B cell (primary cell): Measurements from ENCODE around the gene CCDC191. TPM values are rescaled to one million over a fixed set of nuclear protein-coding genes. Genes with fewer than 3 reads are reported as not detected.

Experiments
- ATAC-seq: fragments of 200-7000 bp; cut with Tn5 transposase; one replicate; pipeline ENCODE4 v1.10.0; 2021; ENCODE audit warnings: low read depth, mild to moderate bottlenecking, moderate number of reproducible peaks, moderate library complexity
- CTCF ChIA-PET: fragments of 350-600 bp; sonication (Branson Sonifier 250); formaldehyde crosslinking; loops from one replicate; lab custom pipeline; 2021; ENCODE audit warnings: antibody characterized with exemption, inconsistent platforms; lab: Charles Lee
- POLR2A ChIA-PET: fragments of 350-600 bp; sonication (Branson Sonifier 250); formaldehyde crosslinking; loops from one replicate; lab custom pipeline; 2021; ENCODE audit warnings: antibody characterized with exemption; lab: Charles Lee
- DNase-seq: peaks from one replicate; pipeline ENCODE4 v3.0.0; 2013
- H2AFZ ChIP-seq: 2 replicates; pipeline ENCODE4 v1.6.1; 2012; ENCODE audit warnings: mild to moderate bottlenecking, low read depth, low read length; ENCODE audit not compliant: insufficient read depth, poor library complexity, severe bottlenecking
- H3K27ac ChIP-seq, 2 donors: 1 replicate in 1 of 2; 2 replicates in 1 of 2; pipeline ENCODE4 v1.5.1; 2012 to 2013; ENCODE audit warnings: low read length in 2 of 2, mild to moderate bottlenecking in 2 of 2, moderate library complexity in 1 of 2
- H3K27me3 ChIP-seq, 4 experiments: fragments of 200-600 bp in 1 of 4; sonication (generic) in 1 of 4; replicated peaks in 1 of 4; 1 replicate in 2 of 4; 2 replicates in 2 of 4; pipeline versions ENCODE4 v1.6.1 to v1.7.0; 2013 to 2016; ENCODE audit warnings: low read length in 3 of 4, mild to moderate bottlenecking in 2 of 4, mixed read lengths in 1 of 4, moderate library complexity in 1 of 4; ENCODE audit not compliant: insufficient read depth in 4 of 4, control insufficient read depth in 3 of 4; ENCODE audit errors: control extremely low read depth in 1 of 4
- H3K36me3 ChIP-seq, 2 experiments: replicated peaks in 1 of 2; 1 replicate in 1 of 2; 2 replicates in 1 of 2; pipeline versions ENCODE4 v1.6.1 to v1.7.1; 2013; ENCODE audit warnings: low read length in 1 of 2; ENCODE audit not compliant: insufficient read depth in 2 of 2, control insufficient read depth in 1 of 2; ENCODE audit errors: control extremely low read depth in 1 of 2, extremely low read depth in 1 of 2
- H3K4me1 ChIP-seq, 2 donors: fragments of 200-600 bp in 1 of 2; sonication (generic) in 1 of 2; 1 replicate in 1 of 2; 2 replicates in 1 of 2; pipeline versions ENCODE4 v1.5.1 to v1.6.1; 2013 to 2017; ENCODE audit warnings: low read length in 2 of 2; ENCODE audit not compliant: control insufficient read depth in 2 of 2, insufficient read depth in 2 of 2
- H3K4me2 ChIP-seq: replicated peaks from 2 replicates; pipeline ENCODE3; 2012; ENCODE audit warnings: mild to moderate bottlenecking, low read depth, low read length; ENCODE audit not compliant: poor library complexity, severe bottlenecking
- H3K4me3 ChIP-seq, 5 experiments: fragments of 200-600 bp in 1 of 5; sonication (generic) in 1 of 5; 1 replicate in 3 of 5; 2 replicates in 2 of 5; pipeline versions ENCODE4 v1.5.1 to v1.7.0; 2011 to 2016; ENCODE audit warnings: low read length in 4 of 5, mild to moderate bottlenecking in 4 of 5, low read depth in 2 of 5, control low read depth in 1 of 5, moderate library complexity in 1 of 5; ENCODE audit not compliant: insufficient read depth in 1 of 5; ENCODE audit errors: control extremely low read depth in 1 of 5, extremely low read depth in 1 of 5
- H3K79me2 ChIP-seq: fragments of 200-600 bp; sonication (generic); one replicate; pipeline ENCODE4 v1.6.0; 2016; ENCODE audit warnings: low read length; ENCODE audit not compliant: control insufficient read depth, insufficient read depth
- H3K9ac ChIP-seq: fragments of 200-600 bp; sonication (generic); 2 replicates; pipeline ENCODE4 v1.6.1; 2017; ENCODE audit warnings: mild to moderate bottlenecking, low read length, moderate library complexity
- H3K9me3 ChIP-seq, 3 donors: one replicate each; pipeline versions ENCODE4 v1.6.1 to v1.7.1; 2013; ENCODE audit warnings: low read length in 2 of 3; ENCODE audit not compliant: control insufficient read depth in 2 of 3, insufficient read depth in 1 of 3; ENCODE audit errors: control extremely low read depth in 1 of 3
- H4K20me1 ChIP-seq: 2 replicates; pipeline ENCODE4 v1.6.0; 2012; ENCODE audit warnings: mild to moderate bottlenecking, low read length; ENCODE audit not compliant: insufficient read depth, control insufficient read depth, poor library complexity, severe bottlenecking
- H3K27ac Mint-ChIP-seq: one replicate; pipeline ENCODE4 v1.8.0; 2021; ENCODE audit warnings: mixed read lengths
- H3K27me3 Mint-ChIP-seq: one replicate; pipeline ENCODE4 v1.8.0; 2021; ENCODE audit warnings: mixed read lengths
- H3K4me1 Mint-ChIP-seq: one replicate; pipeline ENCODE4 v1.8.0; 2021; ENCODE audit warnings: mixed read lengths
- H3K4me3 Mint-ChIP-seq: one replicate; pipeline ENCODE4 v1.8.0; 2021; ENCODE audit warnings: mixed read lengths
- H3K9me3 Mint-ChIP-seq: one replicate; pipeline ENCODE4 v1.8.0; 2022; ENCODE audit warnings: mixed read lengths; ENCODE audit not compliant: insufficient read depth
- EZH2 ChIP-seq: IDR thresholded peaks from 2 replicates; pipeline ENCODE4 v1.6.1; 2012; ENCODE audit warnings: borderline replicate concordance, low read depth, mild to moderate bottlenecking, moderate library complexity, low read length; ENCODE audit not compliant: insufficient read depth, poor library complexity, severe bottlenecking
- WGBS: methylation state at CpG from one replicate; pipeline ENCODE4 v1.1.5; 2013; ENCODE audit warnings: missing lambda C conversion rate; ENCODE audit not compliant: insufficient coverage; 5-methylcytosine and 5-hydroxymethylcytosine counted together
- intact Hi-C: fragments of 100-400 bp; cut with micrococcal nuclease; formaldehyde crosslinking; loops from one replicate; pipeline ENCODE4 v1.10.0; 2022
- polyA plus RNA-seq: library from polyadenylated mRNA; depleted of rRNA; stranded (reverse); fragments of >200 nt; gene quantifications from 2 replicates; pipeline ENCODE4 v1.2.3, GENCODE V29; 2012
- total RNA-seq, 2 donors: library from RNA; stranded (reverse); fragments of 120-200 nt in 1 of 2; gene quantifications; 1 replicate in 1 of 2; 2 replicates in 1 of 2; pipeline versions ENCODE4 v1.2.3 to v1.2.4, GENCODE V29; 2013 to 2022
- TF ChIP-seq, protein P1 (sequence below): fragments of 200-600 bp; IDR thresholded peaks from one replicate; pipeline ENCODE4 v1.8.0; 2022; ENCODE audit warnings: antibody characterized with exemption, mild to moderate bottlenecking

Gene CCDC191
- total and polyA plus RNA-seq, 2 donors (not counting 1 experiment from before 2014, with no cell fraction given), result 26.7 to 47.9 TPM

DNA sequence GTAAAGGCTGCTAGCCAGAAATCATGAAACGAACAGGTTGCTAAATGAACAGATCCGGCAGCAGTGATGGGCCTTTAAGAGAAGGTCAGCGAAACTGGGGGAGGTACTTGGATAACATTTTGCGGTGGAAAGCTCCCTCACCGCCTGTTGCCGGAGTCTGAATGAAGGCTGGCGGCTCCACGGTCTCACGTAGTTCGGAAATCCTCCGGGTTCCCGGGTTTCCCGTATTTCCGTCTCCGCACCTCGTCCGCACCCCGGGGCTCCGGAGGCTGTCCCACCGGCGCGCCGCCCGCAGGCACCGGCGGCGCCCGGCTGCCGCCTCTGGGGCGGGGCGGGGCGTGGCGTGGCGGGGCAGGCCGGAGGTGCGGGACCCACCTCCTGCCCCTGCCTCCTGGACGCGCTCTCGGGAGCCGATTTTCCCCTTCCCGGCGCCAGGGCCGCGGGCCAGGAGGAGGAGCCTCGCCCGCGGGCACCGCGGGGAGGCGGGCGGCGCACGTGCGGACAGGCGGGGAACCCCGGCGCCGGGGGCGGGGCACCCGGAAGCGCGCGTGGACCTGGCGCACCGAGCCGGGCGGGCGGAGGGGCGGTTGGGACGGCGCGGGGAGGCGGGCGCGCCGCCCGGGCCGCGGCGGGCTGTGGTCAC is 108.8 kb downstream of the CCDC191 start, which contains the start of gene ZDHHC23:
ZDHHC23 (plus strand) TSS at position 642 of the 643 bp plus-strand sequence. CDS start 790 bp downstream, outside the sequence.
- Mint-ChIP-seq H3K4me3 (peak within 1 kb of the TSS; percentile 87), H3K9me3 (no peaks in the 10 kb centered on the region), H3K27me3 (no peaks in the 10 kb centered on the region), H3K4me1 (peaks cover 18% of the 10 kb centered on the region), H3K27ac (peak within 1 kb of the TSS; percentile 89)
- Histone ChIP-seq H3K79me2 (no peaks in the 10 kb centered on the region), H3K4me3 (peak within 1 kb of the TSS; percentile 47 to 89 (median 84)), H3K4me2 (peak within 1 kb of the TSS; percentile 93), H3K9me3 (no peaks in the 10 kb centered on the region), H4K20me1 (no peaks in the 10 kb centered on the region), H3K27me3 (no peaks in the 10 kb centered on the region), H2AFZ (peak within 1 kb of the TSS; percentile 88), H3K36me3 (peaks cover 2 to 5% of the 10 kb centered on the region in 2 experiments), H3K9ac (peak within 1 kb of the TSS; percentile 79), H3K27ac (peak within 1 kb of the TSS; percentile 48 to 74), H3K4me1 (peaks cover 12 to 14% of the 10 kb centered on the region in 2 donors)
- ChIA-PET CTCF (no interaction called here), POLR2A (interaction anchor here (0.6 to 0.9 kb wide), 2 partner anchors 58 to 201 kb away, joined by 3 read pairs; partner anchors contain the start of gene ATP6V1A)
- DNase-seq (peak; percentile 88), ATAC-seq (peak; percentile 84)
- WGBS, result under 1% methylated on average over 80 of the region's 80 CpGs
- intact Hi-C loops, result loop anchor here (1.0 to 5.0 kb wide), 6 partner anchors 37 to 265 kb away; partner anchors contain the start of genes ATP6V1A, CCDC191, NAA50 and QTRT2
- TF ChIP-seq, protein P1, sequence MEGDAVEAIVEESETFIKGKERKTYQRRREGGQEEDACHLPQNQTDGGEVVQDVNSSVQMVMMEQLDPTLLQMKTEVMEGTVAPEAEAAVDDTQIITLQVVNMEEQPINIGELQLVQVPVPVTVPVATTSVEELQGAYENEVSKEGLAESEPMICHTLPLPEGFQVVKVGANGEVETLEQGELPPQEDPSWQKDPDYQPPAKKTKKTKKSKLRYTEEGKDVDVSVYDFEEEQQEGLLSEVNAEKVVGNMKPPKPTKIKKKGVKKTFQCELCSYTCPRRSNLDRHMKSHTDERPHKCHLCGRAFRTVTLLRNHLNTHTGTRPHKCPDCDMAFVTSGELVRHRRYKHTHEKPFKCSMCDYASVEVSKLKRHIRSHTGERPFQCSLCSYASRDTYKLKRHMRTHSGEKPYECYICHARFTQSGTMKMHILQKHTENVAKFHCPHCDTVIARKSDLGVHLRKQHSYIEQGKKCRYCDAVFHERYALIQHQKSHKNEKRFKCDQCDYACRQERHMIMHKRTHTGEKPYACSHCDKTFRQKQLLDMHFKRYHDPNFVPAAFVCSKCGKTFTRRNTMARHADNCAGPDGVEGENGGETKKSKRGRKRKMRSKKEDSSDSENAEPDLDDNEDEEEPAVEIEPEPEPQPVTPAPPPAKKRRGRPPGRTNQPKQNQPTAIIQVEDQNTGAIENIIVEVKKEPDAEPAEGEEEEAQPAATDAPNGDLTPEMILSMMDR, result no peak
- no peak for TF ChIP-seq EZH2

DNA sequence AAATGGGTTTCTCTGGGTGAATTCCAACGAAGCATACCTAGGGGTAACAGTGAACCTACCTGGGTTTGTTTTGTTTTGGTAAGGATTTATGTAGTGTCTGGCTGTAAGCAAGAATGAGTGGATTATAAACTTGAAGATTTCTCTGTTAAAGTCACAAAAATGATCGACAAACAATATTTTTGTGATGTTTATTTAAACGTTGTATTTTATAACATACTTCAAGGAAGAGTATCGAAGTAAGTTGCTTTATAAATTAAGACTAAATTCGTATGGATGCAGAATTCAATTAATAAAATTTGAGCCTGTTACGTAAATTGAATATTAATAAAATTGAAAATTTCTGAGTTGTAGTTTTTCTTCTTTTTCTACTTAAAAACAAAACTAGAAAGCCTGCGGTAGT is 109.5 kb downstream of the CCDC191 start:
- Mint-ChIP-seq H3K27me3 (no peaks in the 10 kb centered on the region), H3K4me1 (peaks cover 18% of the 10 kb centered on the region)

More for the DNA sequence above, 109.5 kb downstream of the CCDC191 start:
- no peaks in the 10 kb centered on the region for H3K9me3 ChIP-seq
- H3K79me2 ChIP-seq, result no peaks in the 10 kb centered on the region
- 93% methylated on average over 1 of the region's 7 CpGs for WGBS
- TF ChIP-seq EZH2, result no peak
- TF ChIP-seq, protein P1, result no peak
- peak overlapping the region; percentile 93 for H3K4me2 ChIP-seq
- CTCF ChIA-PET, result interaction anchor here (1.5 kb wide), 1 partner anchor 202 kb away, joined by 4 read pairs; no protein-coding TSS in a partner anchor
- peaks cover 12 to 14% of the 10 kb centered on the region in 2 donors for H3K4me1 ChIP-seq
- no peaks in the 10 kb centered on the region for H3K27me3 ChIP-seq
- peak overlapping the region; percentile 79 for H3K9ac ChIP-seq
- peak overlapping the region; percentile 89 for H3K27ac Mint-ChIP-seq
- H3K27ac ChIP-seq, result peak overlapping the region in 1 of 2 donors; percentile 74
- peak overlapping the region; percentile 85 for H3K4me3 Mint-ChIP-seq
- no peaks in the 10 kb centered on the region for H4K20me1 ChIP-seq
- POLR2A ChIA-PET, result interaction anchor here (0.6 to 0.9 kb wide), 2 partner anchors 59 to 200 kb away, joined by 3 read pairs; partner anchors contain the start of gene ATP6V1A
- intact Hi-C loops, result loop anchor here (1.0 to 5.0 kb wide), 4 partner anchors 58 to 265 kb away; partner anchors contain the start of genes ATP6V1A, NAA50 and USF3
- H3K36me3 ChIP-seq, result no peaks in the 10 kb centered on the region
- no peaks in the 10 kb centered on the region for H3K9me3 Mint-ChIP-seq
- DNase-seq (no peak), ATAC-seq (no peak)
- peak overlapping the region; percentile 88 for H2AFZ ChIP-seq
- peak overlapping the region; percentile 47 to 89 (median 81) for H3K4me3 ChIP-seq
